Posterior vena cava (tissue), 2 donors: Measurements from ENCODE around the gene LARP1. TPM values are rescaled to one million over a fixed set of nuclear protein-coding genes. Genes with fewer than 3 reads are reported as not detected.
"Not testable (repeated sequence)": the region's sequence is repeated elsewhere in the genome, so short reads cannot be mapped to it uniquely, and the experiment has no call there.

ENCODE experiments used
- DNase-seq: peaks from one replicate; pipeline ENCODE4 v3.0.0-alpha.2; 2020; ENCODE audit warnings: low spot score
- intact Hi-C, 2 donors: fragments of 100-400 bp; cut with DNase I; formaldehyde crosslinking; loops; one replicate each; pipeline versions ENCODE4 v1.14.1 to v1.14.2; 2022 to 2023
- total RNA-seq, 2 donors: library from RNA; stranded (reverse); fragmentation: NEBNext Ultra II Directional; extraction: Animal tissue kit (Norgen Biotek cat#: 25700); gene quantifications; one replicate each; pipeline ENCODE4 v1.2.1, GENCODE V29; 2021
- donor health status: DM: yes; HTN: yes; CAD: no.
- donor health status: DM: yes; HTN: yes; CAD: no.

Gene LARP1
- total RNA-seq, 2 donors from 2014 or later = 111 to 128 TPM

DNA sequence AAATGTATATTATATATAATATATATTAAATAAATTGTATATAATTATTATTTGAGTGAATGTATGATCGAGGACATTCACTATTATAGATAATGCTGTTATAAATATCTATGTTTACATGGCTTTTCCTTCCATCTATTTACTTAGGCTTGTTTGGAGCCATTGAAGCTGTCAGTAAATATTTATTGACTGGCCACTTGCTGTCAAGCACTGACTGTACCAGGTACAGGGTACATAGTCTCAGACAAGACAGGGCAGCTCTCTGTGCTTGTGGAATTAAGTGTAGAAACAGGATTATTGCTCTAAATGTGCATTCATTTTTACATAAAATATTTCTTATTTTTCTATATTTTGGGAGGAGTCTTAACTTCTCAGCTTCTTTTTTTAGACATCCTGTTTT, 78.9 kb downstream of the LARP1 start:
- intact Hi-C loops = no loop called here
- DNase-seq = no peak

DNA sequence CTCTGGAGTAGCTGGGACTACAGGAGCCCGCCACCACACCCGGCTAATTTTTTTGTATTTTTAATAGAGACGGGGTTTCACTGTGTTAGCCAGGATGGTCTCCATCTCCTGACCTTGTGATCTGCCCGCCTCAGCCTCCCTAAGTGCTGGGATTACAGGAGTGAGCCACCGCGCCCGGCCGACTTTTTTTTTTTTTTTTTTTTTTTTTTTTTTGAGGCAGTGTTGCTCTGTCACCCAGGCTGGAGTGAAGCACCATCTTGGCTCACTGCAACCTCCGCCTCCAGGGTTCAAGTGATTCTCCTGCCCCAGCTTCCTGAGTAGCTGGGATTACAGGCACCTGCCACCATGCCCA, 80.5 kb downstream of the LARP1 start:
- intact Hi-C loops, DNase-seq: not testable (repeated sequence)

DNA sequence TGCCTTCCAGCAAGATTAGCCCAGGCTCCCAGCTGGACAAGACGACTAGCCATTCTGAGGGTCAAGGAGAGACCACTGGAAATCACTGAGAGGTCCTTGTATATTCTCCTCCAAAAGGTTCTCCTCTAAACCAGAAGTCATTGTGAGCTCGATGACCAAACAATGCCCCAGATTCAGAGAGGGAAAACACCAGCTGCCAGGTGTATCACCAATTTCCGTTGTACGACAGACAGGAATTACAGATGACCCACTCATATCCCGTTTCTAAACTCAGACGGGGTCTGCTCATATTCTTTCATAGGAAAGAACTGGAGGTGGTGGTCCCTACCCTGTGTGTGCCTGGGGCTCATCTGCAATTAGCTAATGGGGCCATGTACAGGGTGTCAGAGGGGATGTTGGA, 81.0 kb downstream of the LARP1 start:
- DNase-seq = no peak
- intact Hi-C loops = no loop called here

- DNase-seq = no peak
- intact Hi-C loops = no loop called here
Observed at GRCh38 chr5:154837009-154837901, 82.1 kb downstream of the LARP1 start.

- DNase-seq = no peak
- intact Hi-C loops = no loop called here
Observed at GRCh38 chr5:154840435-154841272, 85.5 kb downstream of the LARP1 start.

DNA sequence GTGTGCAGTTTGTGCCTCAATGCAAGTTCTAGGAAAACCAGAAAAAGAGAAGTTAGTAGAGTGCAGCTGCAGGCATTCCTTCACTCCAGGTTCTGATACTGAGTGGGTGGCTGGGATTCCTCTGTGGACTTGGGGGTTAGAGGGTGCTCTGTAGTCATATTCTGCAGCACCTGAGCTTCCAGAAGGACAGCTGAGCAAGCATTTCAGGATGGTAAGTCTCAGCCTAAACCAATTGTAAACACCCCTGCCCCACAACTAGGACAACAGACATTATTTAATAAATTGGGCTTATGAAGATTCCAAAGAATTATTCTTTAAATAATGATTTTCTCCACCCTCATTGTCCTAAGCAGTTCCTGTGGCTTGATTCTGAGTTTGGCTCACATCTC, 86.1 kb downstream of the LARP1 start:
- intact Hi-C loops = no loop called here
- DNase-seq = no peak

DNA sequence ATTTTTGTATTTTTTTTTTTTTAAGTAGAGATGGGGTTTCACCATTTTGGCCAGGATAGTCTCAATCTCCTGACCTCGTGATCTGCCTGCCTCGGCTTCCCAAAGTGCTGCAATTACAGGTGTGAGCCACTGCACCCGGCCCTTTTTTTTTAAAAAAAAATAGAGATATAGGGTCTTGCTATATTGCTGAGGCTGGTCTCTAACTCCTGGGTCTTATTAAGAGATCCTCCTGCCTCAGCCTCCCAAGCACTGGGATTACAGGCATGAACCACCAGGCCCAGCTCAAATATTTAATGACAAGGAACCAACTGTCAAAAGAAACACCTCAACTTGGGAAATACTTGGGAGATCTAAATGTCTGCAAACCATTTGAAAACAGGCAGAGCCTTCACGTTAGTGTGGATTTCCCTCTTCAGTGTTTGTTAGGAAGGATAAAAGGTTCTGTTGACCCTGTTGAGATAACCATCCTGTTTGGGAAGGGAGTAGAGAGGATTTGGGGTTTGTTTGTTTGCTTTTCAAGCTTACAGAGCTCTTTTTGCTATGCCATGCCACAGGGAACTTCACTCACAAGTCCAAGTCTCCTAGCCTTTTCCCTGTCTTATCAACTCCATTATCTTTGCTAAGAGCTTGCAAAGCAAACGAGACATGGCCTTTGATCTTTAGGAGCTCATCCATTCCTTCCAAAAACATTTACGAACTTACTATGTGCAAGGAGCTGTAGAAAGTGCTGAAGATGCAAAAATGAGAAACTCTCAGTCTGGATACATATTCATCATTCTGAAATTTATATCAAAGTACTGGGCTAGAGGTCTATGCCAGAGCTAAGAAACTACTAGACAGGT, 87.7 kb downstream of the LARP1 start:
- DNase-seq = no peak
- intact Hi-C loops = no loop called here

GRCh38 chr5:154844809-154845208, 89.6 kb downstream of the LARP1 start:
- intact Hi-C loops = no loop called here
- DNase-seq = no peak

- intact Hi-C loops = no loop called here
- DNase-seq = no peak
Observed at GRCh38 chr5:154849264-154849785, 94.1 kb downstream of the LARP1 start.

DNA sequence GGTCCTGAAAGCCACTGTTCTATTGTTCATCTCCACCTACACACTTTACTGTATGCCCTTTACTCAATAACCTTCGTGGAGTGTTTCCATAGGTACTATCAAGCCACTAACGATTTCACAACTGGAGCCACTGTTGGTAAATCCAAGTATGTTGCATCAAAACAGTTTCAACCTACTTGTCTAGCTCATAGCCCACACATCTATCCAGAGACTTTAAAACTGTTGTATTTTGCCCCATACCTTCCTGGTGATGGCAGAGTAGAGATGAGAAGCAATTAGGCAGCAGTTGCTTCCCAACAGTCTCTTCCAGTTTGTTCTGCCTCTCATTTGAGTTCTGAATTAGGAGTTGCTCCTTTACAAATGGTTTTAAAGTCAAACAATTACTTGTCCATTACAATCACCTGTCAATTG, 94.6 kb downstream of the LARP1 start:
- intact Hi-C loops = no loop called here

DNA sequence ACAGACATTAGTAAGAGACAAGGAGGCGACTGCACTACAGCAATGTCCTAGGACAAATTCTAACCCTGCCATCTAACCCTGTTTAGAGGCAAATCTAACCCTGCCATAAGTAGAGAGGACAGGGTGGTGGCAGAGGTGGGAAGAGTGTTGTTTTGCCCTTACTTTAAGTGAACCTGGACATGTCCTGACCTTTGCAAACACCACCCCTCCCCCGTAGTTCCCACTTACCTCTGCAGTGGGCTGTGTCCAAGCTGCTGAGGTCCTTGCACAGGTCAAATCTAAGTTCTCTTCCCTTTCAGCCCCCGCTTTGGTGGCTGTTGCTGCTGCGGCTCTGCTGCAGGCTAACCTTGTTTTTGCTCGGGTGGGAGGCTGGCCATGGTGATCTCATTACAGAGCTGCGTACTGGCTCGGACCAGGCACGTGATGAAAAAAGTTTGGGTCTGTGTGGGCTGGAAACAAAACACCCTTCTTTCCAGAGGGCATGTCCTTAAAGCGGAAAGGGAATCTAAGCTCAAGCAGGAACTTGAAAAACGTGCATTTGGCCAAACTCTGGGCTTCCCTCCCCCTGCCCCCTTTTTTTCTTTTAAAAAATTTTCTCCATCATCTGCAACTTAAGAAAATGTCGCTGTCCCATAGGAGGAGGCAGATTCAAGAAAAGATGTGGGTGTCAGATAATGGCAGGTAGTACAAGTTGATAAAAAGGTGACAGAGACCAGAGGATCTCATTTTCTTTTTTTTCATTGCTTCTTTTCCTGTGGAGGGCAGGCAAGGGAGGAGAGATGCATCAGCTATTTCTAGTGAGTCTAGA, 95.3 kb downstream of the LARP1 start, which contains the start of gene FAXDC2:
FAXDC2 (minus strand) TSS at position 349 of the 808 bp plus-strand sequence. CDS start 12,425 bp downstream, outside the sequence.
- DNase-seq = peak; percentile 89
- intact Hi-C loops = no loop called here

More for the DNA sequence above, 94.6 kb downstream of the LARP1 start:
- DNase-seq = no peak

- intact Hi-C loops = no loop called here
Observed at GRCh38 chr5:154851351-154851750, 96.2 kb downstream of the LARP1 start.

GRCh38 chr5:154857530-154858296, 102.5 kb downstream of the LARP1 start:
- peak; percentile 99 for DNase-seq
- intact Hi-C loops = loop anchor here in 1 of 2 donors (5.0 kb wide), 1 partner anchor 100 kb away; the partner anchor contains the start of gene LARP1

More at GRCh38 chr5:154851351-154851750, 96.2 kb downstream of the LARP1 start:
- DNase-seq = no peak

DNA sequence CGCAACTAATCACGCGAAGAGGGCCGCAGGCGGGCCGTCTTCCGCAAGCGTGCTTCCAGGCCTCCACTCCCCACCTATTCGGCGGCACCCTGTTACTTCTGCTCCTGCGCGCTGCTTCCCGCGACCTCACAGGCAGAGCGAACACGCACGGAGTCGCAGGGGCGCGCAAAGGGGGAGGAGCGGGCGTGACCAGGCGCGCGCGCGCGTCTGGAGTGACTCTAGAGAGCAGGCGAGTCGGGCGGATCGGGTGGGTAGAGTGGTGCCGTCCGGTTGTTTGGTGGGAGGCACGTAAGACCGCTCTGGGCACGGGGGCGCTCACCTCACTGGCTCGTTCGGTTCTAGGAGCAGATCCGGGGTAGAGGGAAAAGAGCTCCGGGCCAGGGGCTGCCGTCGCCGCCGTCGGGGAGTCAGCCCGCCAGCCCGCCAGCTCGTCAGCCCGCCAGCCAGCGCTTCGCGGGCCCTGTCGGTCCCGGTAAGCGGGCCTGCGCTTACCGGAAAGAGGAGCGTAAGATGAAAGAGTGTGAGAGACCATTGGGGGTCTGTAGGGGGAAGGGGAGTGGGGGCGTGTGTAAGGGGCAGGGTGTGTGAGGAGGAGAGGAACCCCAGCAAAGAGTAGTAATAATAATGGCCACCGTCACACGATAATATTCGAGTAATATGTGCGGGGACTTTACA, 103.3 kb downstream of the LARP1 start, which contains the start of gene CNOT8:
CNOT8 (plus strand) TSS at position 331 of the 675 bp plus-strand sequence. CDS start 4,652 bp downstream, outside the sequence.
- peak; percentile 100 for DNase-seq
- intact Hi-C loops = loop anchor here in 1 of 2 donors (5.0 kb wide), 1 partner anchor 101 kb away; the partner anchor contains the start of gene LARP1

DNA sequence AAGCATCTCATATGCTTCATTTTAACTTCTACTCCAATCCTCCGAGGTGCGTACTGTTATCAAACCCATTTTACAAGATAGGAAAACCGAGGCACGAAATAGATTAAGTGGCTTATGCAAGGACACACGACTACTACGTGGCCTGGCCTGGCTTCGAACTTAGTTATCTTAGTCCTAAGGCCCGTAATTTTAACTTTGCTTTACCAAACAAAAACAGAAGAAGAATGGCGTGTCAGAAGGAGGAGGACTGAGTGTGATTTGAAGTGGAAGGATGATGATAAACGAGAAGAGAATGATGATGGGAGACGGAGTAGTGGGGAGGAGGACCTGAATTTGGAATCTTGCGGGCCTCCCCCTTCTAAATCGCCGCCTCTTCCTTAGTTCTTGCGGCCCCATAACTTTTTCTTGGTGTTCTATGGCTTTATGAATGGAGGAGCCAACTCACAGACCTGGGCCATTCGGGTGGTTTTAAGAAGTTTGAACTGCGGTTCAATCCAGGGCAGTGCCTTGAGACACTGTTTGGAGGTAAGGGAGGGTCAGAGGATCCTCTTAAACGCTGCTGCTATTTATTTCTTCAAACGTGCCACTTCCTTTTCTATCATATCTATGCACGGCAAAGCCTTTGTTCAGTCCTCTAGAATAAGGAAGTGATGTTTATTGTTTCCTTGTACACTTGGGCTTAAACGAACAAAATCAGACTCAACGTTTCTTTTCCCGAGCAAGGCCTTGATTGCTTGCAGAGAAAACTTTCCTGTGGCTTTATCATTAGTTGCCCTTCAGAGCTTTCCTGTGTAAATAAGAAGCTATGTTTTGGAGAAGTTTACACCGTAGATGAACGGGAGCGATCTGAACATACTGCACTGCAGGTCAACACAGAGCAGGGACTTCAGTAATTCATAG, 104.0 kb downstream of the LARP1 start:
- no peak for DNase-seq
- intact Hi-C loops = loop anchor here in 1 of 2 donors (5.0 kb wide), 1 partner anchor 102 kb away; the partner anchor contains the start of gene LARP1

DNA sequence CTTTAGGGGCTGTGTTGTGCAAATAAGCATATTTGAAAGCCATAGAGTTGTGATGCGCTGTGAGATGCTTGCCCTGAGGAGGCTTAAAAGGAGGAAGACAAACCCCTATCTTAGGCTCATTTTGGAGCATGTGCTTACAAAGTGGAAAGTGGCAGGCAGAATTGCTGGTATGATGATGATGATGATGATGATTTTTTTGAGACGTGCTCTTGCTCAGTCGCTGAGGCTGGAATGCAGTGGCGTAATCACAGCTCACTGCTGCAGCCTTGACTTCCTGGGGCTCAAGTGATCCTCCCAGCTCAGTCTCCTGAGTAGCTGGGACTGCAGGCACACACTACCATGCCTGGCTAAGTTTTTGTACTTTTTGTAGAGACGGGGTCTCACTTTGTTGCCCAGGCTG, 104.9 kb downstream of the LARP1 start:
- DNase-seq = no peak
- intact Hi-C loops = no loop called here
